SK-N-MC (cell line): ENCODE data around the gene NLRP5.
"Not testable (repeated sequence)": the region's sequence is repeated elsewhere in the genome, so short reads cannot be mapped to it uniquely, and the experiment has no call there.

Experiments used
- DNase-seq: peaks from one replicate; pipeline ENCODE4 v3.0.0-alpha.2; 2011; ENCODE audit warnings: low read depth, low spot score
- H3K27ac ChIP-seq: fragments of 200-600 bp; sonication (generic); 2 replicates; pipeline ENCODE4 v1.5.1; 2016; ENCODE audit warnings: mixed run types
- H3K36me3 ChIP-seq: fragments of 200-600 bp; sonication (generic); 2 replicates; pipeline ENCODE4 v1.6.1; 2017; ENCODE audit warnings: antibody characterized with exemption, low read length, mixed read lengths; ENCODE audit not compliant: insufficient read depth
- H3K4me3 ChIP-seq: fragments of 200-600 bp; sonication (generic); 2 replicates; pipeline ENCODE4 v1.5.1; 2016
- H3K9ac ChIP-seq: fragments of 200-600 bp; sonication (generic); 2 replicates; pipeline ENCODE4 v1.8.0; 2017; ENCODE audit warnings: mixed run types, mixed read lengths; ENCODE audit not compliant: insufficient read length
- H3K9me3 ChIP-seq: fragments of 200-600 bp; sonication (generic); 2 replicates; pipeline ENCODE4 v1.6.1; 2017; ENCODE audit warnings: low read depth, mild to moderate bottlenecking, antibody characterized with exemption, low read length, moderate library complexity, mixed read lengths
- EZH2 ChIP-seq: fragments of 200-600 bp; sonication (generic); IDR thresholded peaks from one replicate; pipeline ENCODE4 v1.6.1; 2017; ENCODE audit warnings: antibody characterized with exemption
- FOXP2 ChIP-seq: optimal IDR thresholded peaks from 2 replicates; pipeline ENCODE3; 2011; ENCODE audit warnings: mild to moderate bottlenecking, moderate library complexity; ENCODE audit not compliant: insufficient read depth; ENCODE audit errors: extremely low read length, control extremely low read depth
- POLR2AphosphoS5 ChIP-seq: IDR thresholded peaks from 2 replicates; pipeline ENCODE4 v1.6.1; 2012; ENCODE audit warnings: mild to moderate bottlenecking, low read depth, low read length, borderline replicate concordance

Gene NLRP5

DNA sequence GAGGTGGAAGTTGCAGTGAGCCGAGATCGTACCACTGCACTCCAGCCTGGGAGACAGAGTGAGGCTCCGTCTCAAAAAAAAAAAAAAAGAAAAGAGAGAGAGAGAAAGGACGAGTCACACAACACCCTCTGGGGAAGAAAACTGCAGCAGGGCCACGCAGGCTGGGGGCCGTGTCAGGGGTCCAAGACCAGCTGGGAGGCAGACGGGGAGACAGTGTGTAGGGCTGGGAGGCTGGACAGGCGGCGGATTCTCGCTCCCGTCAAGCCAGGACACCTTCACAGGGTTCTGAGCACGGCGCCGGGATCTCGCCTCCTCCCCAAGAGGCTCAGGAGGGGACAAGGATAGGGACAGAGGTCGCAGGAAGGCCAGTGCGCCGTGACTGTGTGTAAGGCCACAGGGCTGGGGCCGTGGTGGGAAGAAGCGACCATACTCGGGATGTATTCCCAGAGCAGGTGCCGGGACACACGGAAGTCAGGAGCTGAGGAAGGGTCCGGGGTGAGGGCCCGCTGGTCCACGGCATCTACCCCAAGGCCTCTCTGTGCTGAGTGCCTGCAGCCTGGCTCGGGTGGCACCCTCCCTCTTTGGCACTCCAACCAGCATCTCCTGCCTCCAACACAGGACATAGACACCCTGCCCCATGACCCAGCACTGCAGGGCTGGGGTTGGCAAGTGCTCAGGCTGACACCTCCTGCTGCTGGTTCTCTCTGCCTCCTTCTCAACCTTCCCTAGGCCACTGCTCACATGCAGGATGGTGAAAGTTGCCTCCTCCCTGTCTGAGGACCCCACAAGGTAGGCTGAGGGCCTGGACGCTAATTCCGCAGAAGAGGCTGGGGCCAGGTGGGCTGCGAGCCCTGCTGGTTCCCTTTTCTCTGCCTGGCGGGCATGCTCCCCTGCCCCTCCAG is 113.3 kb downstream of the NLRP5 start:
- H3K9me3 ChIP-seq = no peaks in the 10 kb centered on the region
- no peak overlapping the region for H3K9ac ChIP-seq
- no peak overlapping the region for H3K4me3 ChIP-seq
- H3K27ac ChIP-seq = no peak overlapping the region
- TF ChIP-seq EZH2 (no peak), FOXP2 (no peak), POLR2AphosphoS5 (no peak)
- H3K36me3 ChIP-seq = no peaks in the 10 kb centered on the region
- DNase-seq = no peak

DNA sequence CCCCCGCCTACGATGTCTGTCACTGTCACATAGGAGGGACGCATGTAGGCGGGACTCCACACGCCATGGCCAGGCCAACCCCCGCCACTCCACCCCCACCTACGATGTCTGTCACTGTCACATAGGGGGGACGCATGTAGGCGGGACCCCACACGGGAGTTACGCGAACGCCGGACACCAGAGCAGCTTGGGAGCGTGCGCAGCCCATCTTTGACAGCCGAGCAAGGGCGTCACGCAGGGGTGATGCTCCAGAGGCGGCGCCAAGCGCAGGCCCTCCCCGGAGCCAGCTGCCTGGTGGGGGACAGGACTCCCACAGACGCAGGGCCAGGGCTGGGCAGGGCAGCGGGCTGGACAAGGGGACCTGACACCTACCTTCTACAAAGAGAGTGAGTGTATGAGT is 114.5 kb downstream of the NLRP5 start:
- H3K9ac ChIP-seq = no peak overlapping the region
- H3K4me3 ChIP-seq = no peak overlapping the region
- H3K9me3 ChIP-seq = no peaks in the 10 kb centered on the region
- no peak for DNase-seq
- H3K36me3 ChIP-seq = no peaks in the 10 kb centered on the region
- H3K27ac ChIP-seq = no peak overlapping the region
- TF ChIP-seq EZH2 (no peak), POLR2AphosphoS5 (no peak), FOXP2 (no peak)

DNA sequence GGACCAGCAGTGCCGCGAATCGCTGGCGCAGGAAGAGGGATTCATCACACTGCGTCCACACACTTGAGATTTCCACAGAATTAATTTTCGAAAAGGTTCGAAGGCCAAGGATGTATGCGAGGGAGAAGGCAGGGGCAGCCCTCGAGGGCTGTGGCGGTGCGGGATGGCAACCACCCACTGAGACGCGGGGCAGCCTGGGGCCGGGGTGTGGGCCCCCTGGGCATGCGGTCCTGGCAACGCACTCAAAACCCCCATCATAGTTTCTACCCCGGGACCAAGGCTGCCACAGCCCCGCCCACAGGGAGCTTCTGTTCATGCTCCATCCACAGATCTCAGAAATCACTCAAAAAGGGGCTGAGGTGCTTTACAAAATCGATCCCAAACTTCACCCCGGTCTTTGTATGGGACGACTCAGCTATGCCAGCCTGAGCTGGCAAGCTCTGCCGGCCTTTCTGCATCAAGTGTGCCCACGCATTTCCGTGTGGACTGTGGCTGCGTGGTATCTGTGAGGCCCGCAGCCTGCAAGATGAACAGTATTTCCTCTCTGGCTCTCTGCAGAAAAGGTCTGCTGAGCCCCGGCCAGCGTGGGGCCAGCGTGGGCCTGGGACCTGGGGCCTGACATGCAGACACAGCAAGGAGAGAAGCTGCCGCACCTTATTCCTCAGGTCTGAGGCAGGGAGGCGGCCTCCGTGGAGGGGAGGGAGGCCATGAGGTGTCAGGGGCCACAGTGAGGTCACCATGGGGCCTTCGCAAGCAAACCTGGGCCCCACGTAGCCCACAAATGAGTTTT is 115.4 kb downstream of the NLRP5 start:
- no peak for DNase-seq
- Histone ChIP-seq H3K4me3 (no peak overlapping the region), H3K36me3 (no peaks in the 10 kb centered on the region), H3K27ac (no peak overlapping the region), H3K9me3 (no peaks in the 10 kb centered on the region), H3K9ac (no peak overlapping the region)
- TF ChIP-seq FOXP2 (no peak), POLR2AphosphoS5 (no peak), EZH2 (no peak)

DNA sequence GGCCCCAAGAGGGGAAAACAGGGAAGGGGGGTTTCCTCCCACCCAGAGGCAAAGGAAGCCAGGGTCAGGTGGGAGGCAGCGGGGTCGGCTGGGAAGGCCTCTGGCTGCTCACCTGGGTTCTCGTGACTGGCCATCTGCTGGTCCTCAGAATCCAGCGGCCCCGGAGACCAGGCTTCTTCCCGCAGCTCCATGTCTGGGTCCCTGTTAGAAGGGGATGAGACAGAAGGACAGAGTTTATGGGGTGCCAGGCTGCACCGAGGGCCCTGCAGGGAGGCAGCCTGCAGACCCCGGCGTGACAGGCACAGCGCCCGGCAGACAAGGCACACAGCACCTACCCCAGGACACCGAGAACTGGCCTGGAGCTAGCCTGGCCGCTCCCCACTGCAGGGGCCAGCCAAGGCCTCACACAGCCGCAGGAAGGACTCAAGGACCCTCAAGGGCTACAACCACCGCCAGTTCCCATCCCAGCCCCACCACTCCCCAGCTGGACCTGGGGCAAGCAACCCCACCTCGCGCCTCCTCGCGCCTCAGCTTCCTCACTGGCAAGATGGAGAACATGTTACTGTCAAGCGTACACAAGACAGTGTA is 116.5 kb downstream of the NLRP5 start:
- H3K9ac ChIP-seq = no peak overlapping the region
- no peak for DNase-seq
- no peak overlapping the region for H3K27ac ChIP-seq
- no peak for TF ChIP-seq EZH2
- no peak for TF ChIP-seq FOXP2
- no peak for TF ChIP-seq POLR2AphosphoS5
- H3K9me3 ChIP-seq = no peaks in the 10 kb centered on the region
- H3K36me3 ChIP-seq = no peaks in the 10 kb centered on the region
- no peak overlapping the region for H3K4me3 ChIP-seq

DNA sequence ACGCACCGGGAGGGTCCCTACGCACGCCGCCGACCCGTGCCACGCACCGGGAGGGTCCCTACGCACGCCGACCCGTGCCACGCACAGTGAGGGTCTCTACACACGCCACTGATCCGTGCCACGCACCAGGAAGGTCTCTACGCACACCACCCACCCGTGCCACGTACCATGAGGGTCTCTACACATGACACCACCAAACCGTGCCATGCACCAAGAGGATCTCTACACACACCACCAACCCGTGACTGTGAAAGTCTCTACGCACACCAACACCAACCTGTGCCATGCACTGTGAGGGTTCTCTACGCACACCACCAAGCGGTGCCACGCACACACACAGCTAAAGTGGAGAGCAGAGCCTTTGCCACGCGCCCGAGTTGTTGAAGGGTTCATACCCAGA is 117.8 kb downstream of the NLRP5 start:
- Histone ChIP-seq H3K9ac (no peak overlapping the region), H3K27ac (no peak overlapping the region), H3K9me3 (no peaks in the 10 kb centered on the region), H3K36me3 (no peaks in the 10 kb centered on the region), H3K4me3 (no peak overlapping the region)
- DNase-seq = no peak
- TF ChIP-seq POLR2AphosphoS5 = no peak
- no peak for TF ChIP-seq FOXP2
- no peak for TF ChIP-seq EZH2

DNA sequence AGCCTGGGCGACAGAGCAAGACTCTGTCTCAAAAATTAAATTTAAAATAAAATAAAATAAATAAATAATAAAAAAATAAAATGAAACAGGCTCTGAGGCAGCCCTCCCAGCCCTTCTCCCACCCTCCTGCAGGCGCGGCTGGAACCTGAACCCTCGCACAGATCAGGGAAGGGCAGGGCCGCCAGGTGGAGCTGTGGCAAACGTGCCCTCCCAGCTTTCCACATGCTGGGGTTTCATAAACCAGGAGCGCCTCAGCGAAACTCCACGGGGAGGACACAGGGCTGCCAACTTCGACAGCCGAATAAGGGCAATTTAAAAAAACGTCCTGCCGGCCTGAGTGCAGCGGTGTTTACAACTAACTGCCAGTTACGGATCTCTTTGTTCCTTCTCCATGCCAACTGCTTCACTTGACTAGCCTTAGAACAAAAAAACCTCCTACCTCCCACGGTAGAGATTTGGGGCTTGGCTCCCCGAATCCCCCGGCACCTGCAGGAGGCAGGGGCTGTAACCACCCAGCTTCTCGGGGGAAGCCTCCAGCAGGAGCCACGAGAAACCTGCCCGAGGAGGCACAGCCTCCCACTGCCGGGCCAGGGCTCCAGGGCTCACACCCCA is 118.6 kb downstream of the NLRP5 start:
- Histone ChIP-seq H3K36me3 (no peaks in the 10 kb centered on the region), H3K27ac (0 out of 2 replicates have a peak overlapping the region, but pooled peaks have one; percentile 9), H3K9ac (no peak overlapping the region), H3K4me3 (no peak overlapping the region), H3K9me3 (no peaks in the 10 kb centered on the region)
- TF ChIP-seq POLR2AphosphoS5 = no peak
- no peak for TF ChIP-seq EZH2
- TF ChIP-seq FOXP2 = no peak
- no peak for DNase-seq

DNA sequence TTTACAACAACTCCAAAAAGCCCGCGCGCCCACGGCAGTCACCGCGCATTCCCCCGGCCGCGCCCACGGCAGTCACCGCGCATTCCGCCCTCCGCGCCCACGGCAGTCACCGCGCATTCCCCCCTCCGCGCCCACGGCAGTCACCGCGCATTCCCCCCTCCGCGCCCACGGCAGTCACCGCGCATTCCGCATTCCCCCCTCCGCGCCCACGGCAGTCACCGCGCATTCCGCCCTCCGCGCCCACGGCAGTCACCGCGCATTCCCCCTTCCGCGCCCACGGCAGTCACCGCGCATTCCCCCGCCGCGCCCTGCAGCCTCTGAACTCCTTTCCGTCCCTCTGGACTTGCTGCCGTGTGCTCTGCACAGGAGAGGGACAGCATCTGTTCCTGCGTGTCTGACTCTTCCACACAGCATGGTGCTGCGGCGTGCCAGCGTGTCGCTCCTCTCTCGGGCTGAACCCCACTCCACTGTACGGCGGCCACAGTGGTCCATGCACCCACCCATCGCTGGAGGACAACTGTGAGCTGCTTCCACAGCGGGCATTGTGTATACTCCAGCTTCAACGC is 119.3 kb downstream of the NLRP5 start:
- H3K4me3 ChIP-seq, H3K9me3 ChIP-seq, H3K36me3 ChIP-seq, DNase-seq, H3K9ac ChIP-seq: not testable (repeated sequence)
- H3K27ac ChIP-seq = 0 out of 2 replicates have a peak overlapping the region, but pooled peaks have one; percentile 9

DNA sequence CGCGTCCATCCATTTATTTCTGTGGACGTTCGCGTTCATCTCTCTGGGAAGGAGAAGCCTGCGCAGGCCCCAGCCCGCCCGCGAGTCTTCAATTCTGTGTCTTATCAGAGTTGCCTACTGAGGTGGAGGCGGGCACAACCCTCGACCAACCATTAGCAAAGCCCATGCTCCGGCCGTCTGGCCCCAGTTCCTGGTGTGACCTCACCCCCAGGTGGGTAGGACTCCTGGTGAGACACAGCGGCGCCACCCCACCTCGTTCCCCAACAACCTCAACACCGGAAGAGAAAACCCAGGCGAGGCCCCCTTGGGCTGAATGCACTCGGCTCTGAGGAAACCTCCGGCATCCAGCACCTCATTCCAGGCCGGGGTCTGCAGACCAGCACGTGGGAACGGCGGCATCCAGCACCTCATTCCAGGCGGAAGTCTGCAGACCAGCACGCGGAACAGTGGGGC is 119.8 kb downstream of the NLRP5 start:
- TF ChIP-seq EZH2 = no peak
- TF ChIP-seq FOXP2 = no peak
- no peak for TF ChIP-seq POLR2AphosphoS5
- Histone ChIP-seq H3K9me3 (no peaks in the 10 kb centered on the region), H3K9ac (no peak overlapping the region), H3K36me3 (no peaks in the 10 kb centered on the region), H3K4me3 (no peak overlapping the region), H3K27ac (no peak overlapping the region)
- no peak for DNase-seq
